Activated T-helper 1 cell treated with Interleukin-2 at 50 U/mL for 16 hours (primary cell): Measurements from ENCODE around the gene NAA35.

Experiments used
- DNase-seq: peaks from one replicate; pipeline ENCODE4 v3.0.0-alpha.2; 2020; ENCODE audit warnings: low read depth

Gene NAA35

GRCh38 chr9:86062845-86063693 is 122.1 kb downstream of the NAA35 start:
- no peak for DNase-seq

- no peak for DNase-seq
Observed at GRCh38 chr9:86064220-86064619, 123.3 kb downstream of the NAA35 start.

GRCh38 chr9:86069206-86069869 is 128.4 kb downstream of the NAA35 start:
- DNase-seq: no peak
